Measurements from ENCODE around the gene CYB5A.
"Not testable (repeated sequence)": the region's sequence is repeated elsewhere in the genome, so short reads cannot be mapped to it uniquely, and the experiment has no call there.

CYB5A gene

DNA sequence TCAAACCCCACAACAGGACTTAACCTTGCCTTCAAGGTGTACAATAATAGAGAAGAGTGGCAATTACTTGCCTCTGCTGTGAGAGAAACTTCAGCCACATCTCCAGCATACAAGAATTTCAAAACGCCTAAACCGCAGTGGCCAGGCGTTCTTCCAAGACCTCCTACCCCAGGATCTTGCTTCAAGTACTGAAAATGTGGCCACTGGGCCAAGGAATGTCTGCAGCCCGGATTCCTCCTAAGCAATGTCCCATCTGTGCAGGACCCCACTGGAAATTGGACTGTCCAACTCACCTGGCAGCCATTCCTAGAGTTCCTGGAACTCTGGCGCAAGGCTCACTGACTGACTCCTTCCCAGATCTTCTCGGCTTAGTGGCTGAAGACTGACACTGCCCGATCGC is 2.8 kb upstream of the CYB5A start:
- H2BK5ac ChIP-seq (ENCODE audit: low read depth, low read length, poor library complexity, severe bottlenecking): no peak overlapping the region
- H3K27me3 ChIP-seq (ENCODE audit: control insufficient read depth in 1 of 2, insufficient read depth in 1 of 2, low read length in 2 of 2): no peaks in the 10 kb centered on the region
- H4K8ac ChIP-seq (ENCODE audit: low read length): no peak overlapping the region
- H3K18ac ChIP-seq (ENCODE audit: low read depth in 1 of 2, low read length in 2 of 2): no peak overlapping the region
- H3K27ac ChIP-seq (ENCODE audit: low read length, poor library complexity, severe bottlenecking): no peak overlapping the region
- H3K4me3 ChIP-seq (ENCODE audit: insufficient read depth in 1 of 2, low read depth in 1 of 2, low read length in 2 of 2): no peak overlapping the region
- peaks cover 11% of the 10 kb centered on the region for H3K4me1 ChIP-seq (ENCODE audit: control insufficient read depth, insufficient read depth, low read depth, low read length)
- H3K23ac ChIP-seq (ENCODE audit: low read length in 2 of 2): no peak overlapping the region
- no peak overlapping the region for H2BK15ac ChIP-seq (ENCODE audit: low read depth, poor library complexity, severe bottlenecking)
- H2BK120ac ChIP-seq (ENCODE audit: low read depth, low read length): no peak overlapping the region
- no peak overlapping the region for H3K9ac ChIP-seq (ENCODE audit: low read length)
- H3K14ac ChIP-seq (ENCODE audit: low read length in 2 of 2): no peak overlapping the region
- DNase-seq: no peak
- H3K79me1 ChIP-seq (replicated peaks; ENCODE audit: low read length, poor library complexity, severe bottlenecking): peaks cover 12% of the 10 kb centered on the region
- no peak overlapping the region for H2AFZ ChIP-seq (ENCODE audit: low read depth, low read length)
- H4K91ac ChIP-seq (ENCODE audit: low read length): no peak overlapping the region
- no peak overlapping the region for H2AK5ac ChIP-seq (ENCODE audit: low read length, severe bottlenecking)
- H3K36me3 ChIP-seq (ENCODE audit: control insufficient read depth in 1 of 2, insufficient read depth in 2 of 2, low read depth in 1 of 2, low read length in 2 of 2): no peaks in the 10 kb centered on the region
- 97% methylated on average over 8 of the region's 8 CpGs for WGBS
- H3K4ac ChIP-seq (ENCODE audit: low read depth in 1 of 2, low read length in 2 of 2): no peak overlapping the region
- H3K9me3 ChIP-seq (ENCODE audit: control insufficient read depth, low read length): no peaks in the 10 kb centered on the region
- no peak overlapping the region for H3K4me2 ChIP-seq (ENCODE audit: low read length, poor library complexity, severe bottlenecking)
- no peak overlapping the region for H2BK12ac ChIP-seq (ENCODE audit: low read length in 2 of 2)

- H4K91ac ChIP-seq (ENCODE audit: low read length); H2BK5ac ChIP-seq (ENCODE audit: low read depth, low read length, poor library complexity, severe bottlenecking); DNase-seq; H3K27ac ChIP-seq (ENCODE audit: low read length, poor library complexity, severe bottlenecking); H3K4me3 ChIP-seq (ENCODE audit: insufficient read depth in 1 of 2, low read depth in 1 of 2, low read length in 2 of 2); H3K14ac ChIP-seq (ENCODE audit: low read length in 2 of 2); H3K36me3 ChIP-seq (ENCODE audit: control insufficient read depth in 1 of 2, insufficient read depth in 2 of 2, low read depth in 1 of 2, low read length in 2 of 2); H3K9me3 ChIP-seq (ENCODE audit: control insufficient read depth, low read length); H3K23ac ChIP-seq (ENCODE audit: low read length in 2 of 2); H2BK120ac ChIP-seq (ENCODE audit: low read depth, low read length); H4K8ac ChIP-seq (ENCODE audit: low read length); H3K4me2 ChIP-seq (ENCODE audit: low read length, poor library complexity, severe bottlenecking); H3K4ac ChIP-seq (ENCODE audit: low read depth in 1 of 2, low read length in 2 of 2); H3K18ac ChIP-seq (ENCODE audit: low read depth in 1 of 2, low read length in 2 of 2); H3K27me3 ChIP-seq (ENCODE audit: control insufficient read depth in 1 of 2, insufficient read depth in 1 of 2, low read length in 2 of 2); H2AFZ ChIP-seq (ENCODE audit: low read depth, low read length); H2BK15ac ChIP-seq (ENCODE audit: low read depth, poor library complexity, severe bottlenecking); H2BK12ac ChIP-seq (ENCODE audit: low read length in 2 of 2); H2AK5ac ChIP-seq (ENCODE audit: low read length, severe bottlenecking): not testable (repeated sequence)
- peak overlapping the region; percentile 86 for H3K9ac ChIP-seq (ENCODE audit: low read length)
- peaks cover 13% of the 10 kb centered on the region for H3K4me1 ChIP-seq (ENCODE audit: control insufficient read depth, insufficient read depth, low read depth, low read length)
- peaks cover 12% of the 10 kb centered on the region for H3K79me1 ChIP-seq (replicated peaks; ENCODE audit: low read length, poor library complexity, severe bottlenecking)
- WGBS: 87% methylated on average over 3 of the region's 3 CpGs
Measured at GRCh38 chr18:74292982-74293381, 1.2 kb upstream of the CYB5A start.

- Histone ChIP-seq H3K27ac (ENCODE audit: low read length, poor library complexity, severe bottlenecking) (peak overlapping the region; percentile 48), H3K4ac (ENCODE audit: low read depth in 1 of 2, low read length in 2 of 2) (no peak overlapping the region), H3K4me1 (ENCODE audit: control insufficient read depth, insufficient read depth, low read depth, low read length) (peaks cover 13% of the 10 kb centered on the region), H2BK120ac (ENCODE audit: low read depth, low read length) (no peak overlapping the region), H3K18ac (ENCODE audit: low read depth in 1 of 2, low read length in 2 of 2) (peak overlapping the region in 1 of 2 experiments; percentile 69), H3K36me3 (ENCODE audit: control insufficient read depth in 1 of 2, insufficient read depth in 2 of 2, low read depth in 1 of 2, low read length in 2 of 2) (no peaks in the 10 kb centered on the region), H3K9ac (ENCODE audit: low read length) (peak overlapping the region; percentile 86), H2BK15ac (ENCODE audit: low read depth, poor library complexity, severe bottlenecking) (no peak overlapping the region), H2AFZ (ENCODE audit: low read depth, low read length) (peak overlapping the region; percentile 33), H2AK5ac (ENCODE audit: low read length, severe bottlenecking) (no peak overlapping the region), H3K4me3 (ENCODE audit: insufficient read depth in 1 of 2, low read depth in 1 of 2, low read length in 2 of 2) (peak overlapping the region; percentile 91 to 100), H2BK12ac (ENCODE audit: low read length in 2 of 2) (peak overlapping the region in 1 of 2 experiments; percentile 70), H4K91ac (ENCODE audit: low read length) (no peak overlapping the region), H3K9me3 (ENCODE audit: control insufficient read depth, low read length) (no peaks in the 10 kb centered on the region), H3K14ac (ENCODE audit: low read length in 2 of 2) (no peak overlapping the region), H3K79me1 (replicated peaks; ENCODE audit: low read length, poor library complexity, severe bottlenecking) (peaks cover 12% of the 10 kb centered on the region), H3K23ac (ENCODE audit: low read length in 2 of 2) (no peak overlapping the region), H4K8ac (ENCODE audit: low read length) (peak overlapping the region; percentile 96), H2BK5ac (ENCODE audit: low read depth, low read length, poor library complexity, severe bottlenecking) (no peak overlapping the region), H3K4me2 (ENCODE audit: low read length, poor library complexity, severe bottlenecking) (peak overlapping the region; percentile 78), H3K27me3 (ENCODE audit: control insufficient read depth in 1 of 2, insufficient read depth in 1 of 2, low read length in 2 of 2) (no peaks in the 10 kb centered on the region)
- no peak for DNase-seq
- WGBS: 27% methylated on average over 3 of the region's 4 CpGs
Measured at GRCh38 chr18:74292541-74292858, 737 bp upstream of the CYB5A start.

DNA sequence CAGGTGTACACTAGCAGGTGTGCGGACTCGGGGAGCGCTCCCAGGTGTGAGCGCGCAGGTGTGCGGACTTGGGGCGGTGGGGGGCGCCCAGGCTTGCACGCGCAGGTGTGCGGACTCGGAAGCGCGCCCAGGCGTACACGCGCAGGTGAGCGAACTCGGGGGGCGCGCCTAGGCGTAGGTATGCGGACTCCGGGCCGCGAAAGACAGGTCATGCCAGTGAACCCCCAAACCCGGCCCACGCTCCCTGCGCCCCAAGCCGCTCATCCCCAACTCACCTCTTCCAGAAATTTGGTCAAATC is 342 bp downstream of the CYB5A start:
- peak overlapping the region; percentile 63 to 73 for H2BK12ac ChIP-seq (ENCODE audit: low read length in 2 of 2)
- under 1% methylated on average over 29 of the region's 30 CpGs for WGBS
- H3K79me1 ChIP-seq (replicated peaks; ENCODE audit: low read length, poor library complexity, severe bottlenecking): peaks cover 14% of the 10 kb centered on the region
- no peak overlapping the region for H2BK15ac ChIP-seq (ENCODE audit: low read depth, poor library complexity, severe bottlenecking)
- no peaks in the 10 kb centered on the region for H3K9me3 ChIP-seq (ENCODE audit: control insufficient read depth, low read length)
- H3K9ac ChIP-seq (ENCODE audit: low read length): peak overlapping the region; percentile 91
- H2BK5ac ChIP-seq (ENCODE audit: low read depth, low read length, poor library complexity, severe bottlenecking): no peak overlapping the region
- peak overlapping the region in 1 of 2 experiments; percentile 98 for H3K14ac ChIP-seq (ENCODE audit: low read length in 2 of 2)
- H3K4me1 ChIP-seq (ENCODE audit: control insufficient read depth, insufficient read depth, low read depth, low read length): peaks cover 13% of the 10 kb centered on the region
- H2AK5ac ChIP-seq (ENCODE audit: low read length, severe bottlenecking): no peak overlapping the region
- peak overlapping the region; percentile 98 for H2AFZ ChIP-seq (ENCODE audit: low read depth, low read length)
- no peak for DNase-seq
- no peak overlapping the region for H2BK120ac ChIP-seq (ENCODE audit: low read depth, low read length)
- peak overlapping the region; percentile 100 for H3K4me2 ChIP-seq (ENCODE audit: low read length, poor library complexity, severe bottlenecking)
- H3K18ac ChIP-seq (ENCODE audit: low read depth in 1 of 2, low read length in 2 of 2): peak overlapping the region; percentile 19 to 97
- H3K4ac ChIP-seq (ENCODE audit: low read depth in 1 of 2, low read length in 2 of 2): peak overlapping the region; percentile 57 to 98
- H3K27me3 ChIP-seq (ENCODE audit: control insufficient read depth in 1 of 2, insufficient read depth in 1 of 2, low read length in 2 of 2): no peaks in the 10 kb centered on the region
- H3K4me3 ChIP-seq (ENCODE audit: insufficient read depth in 1 of 2, low read depth in 1 of 2, low read length in 2 of 2): peak overlapping the region; percentile 91 to 100
- peak overlapping the region; percentile 78 for H4K91ac ChIP-seq (ENCODE audit: low read length)
- no peak overlapping the region for H3K27ac ChIP-seq (ENCODE audit: low read length, poor library complexity, severe bottlenecking)
- H3K23ac ChIP-seq (ENCODE audit: low read length in 2 of 2): peak overlapping the region; percentile 69 to 99
- H3K36me3 ChIP-seq (ENCODE audit: control insufficient read depth in 1 of 2, insufficient read depth in 2 of 2, low read depth in 1 of 2, low read length in 2 of 2): no peaks in the 10 kb centered on the region
- H4K8ac ChIP-seq (ENCODE audit: low read length): peak overlapping the region; percentile 86
